HG03066 (cell line): Measurements from ENCODE around the gene PDIA2.
"Not testable (repeated sequence)": the region's sequence is repeated elsewhere in the genome, so short reads cannot be mapped to it uniquely, and the experiment has no call there.

Source experiments
- ATAC-seq: cut with Tn5 transposase; IDR thresholded peaks from one replicate; pipeline ENCODE4 v1.9.1; 2021; ENCODE audit warnings: low read depth; ENCODE audit not compliant: unreplicated experiment

The PDIA2 gene

DNA sequence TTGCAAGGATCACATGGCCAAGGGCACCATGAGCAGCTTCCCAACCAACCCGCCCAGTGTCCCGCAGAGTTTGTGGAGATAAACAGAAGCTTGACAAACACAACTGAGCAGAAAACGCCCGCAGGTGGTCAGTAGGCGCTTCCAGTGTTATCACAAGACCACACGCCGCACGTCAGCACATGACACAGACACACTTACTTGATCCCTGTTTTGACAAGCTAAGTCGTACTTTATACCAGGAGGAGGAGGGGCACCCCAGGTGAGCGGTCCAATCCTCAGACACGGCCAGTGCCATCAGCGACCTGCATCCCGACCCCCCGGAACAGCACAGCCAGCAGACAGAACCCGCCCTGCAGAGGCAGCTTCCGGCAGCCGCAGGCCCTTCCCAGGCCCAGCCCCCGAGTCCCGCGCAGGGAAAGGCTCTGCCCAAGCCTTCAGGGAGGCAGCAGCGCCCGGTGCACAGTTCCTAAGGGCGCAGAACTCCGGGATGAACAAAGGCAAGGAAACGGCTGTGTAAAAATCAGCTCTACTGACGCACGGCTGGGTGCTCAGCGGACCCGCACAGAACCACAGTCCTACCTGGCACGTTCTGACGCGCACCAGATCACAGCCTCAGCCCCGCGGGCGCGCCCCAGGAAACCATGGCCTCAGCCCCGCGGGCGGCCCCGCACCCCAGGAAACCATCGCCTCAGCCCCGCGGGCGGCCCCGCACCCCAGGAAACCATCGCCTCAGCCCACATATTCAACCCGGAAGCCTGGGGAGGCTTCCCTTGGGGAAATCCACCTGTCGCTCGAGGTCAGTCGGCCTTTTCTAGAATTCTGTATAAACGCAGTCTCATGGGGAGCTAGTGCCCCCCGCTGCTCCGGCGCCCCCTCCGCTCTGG, 41.7 kb downstream of the PDIA2 start:
- ATAC-seq, result no peak

DNA sequence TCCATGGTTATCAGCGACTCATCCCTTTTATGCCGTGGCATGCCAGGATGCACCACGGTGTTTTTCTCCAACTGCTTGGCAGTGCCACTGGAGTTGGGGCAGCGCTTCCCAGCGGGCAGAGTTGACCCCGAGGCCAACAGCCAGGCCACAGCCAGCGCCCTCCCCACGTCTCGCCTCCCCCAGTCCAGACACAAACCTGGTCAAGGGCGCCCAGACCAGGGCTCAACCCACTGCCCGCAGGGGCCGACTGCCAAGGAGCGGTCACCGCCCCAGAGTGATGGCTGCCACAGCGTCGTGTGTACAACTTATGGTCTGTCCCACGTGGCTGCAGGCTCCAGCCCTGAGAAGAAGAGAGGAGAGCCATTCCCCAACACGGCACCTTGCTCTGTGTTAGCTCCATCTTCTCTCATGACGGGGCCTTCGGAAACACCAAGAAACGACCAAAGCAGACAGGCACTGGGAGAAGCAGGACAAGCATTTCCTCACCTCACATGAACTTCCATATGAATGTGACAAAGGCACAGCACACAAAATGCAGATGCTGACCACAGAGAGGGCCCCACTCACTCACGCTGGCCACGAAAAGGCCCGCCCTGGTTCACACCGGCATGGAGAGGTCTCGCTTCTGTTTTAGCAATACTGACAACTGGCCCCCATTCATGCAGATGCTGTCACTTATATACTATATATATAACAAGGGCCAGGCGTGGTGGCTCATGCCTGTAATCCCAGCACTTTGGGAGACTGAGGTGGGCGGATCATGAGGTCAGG, 42.6 kb downstream of the PDIA2 start:
- ATAC-seq, result no peak

DNA sequence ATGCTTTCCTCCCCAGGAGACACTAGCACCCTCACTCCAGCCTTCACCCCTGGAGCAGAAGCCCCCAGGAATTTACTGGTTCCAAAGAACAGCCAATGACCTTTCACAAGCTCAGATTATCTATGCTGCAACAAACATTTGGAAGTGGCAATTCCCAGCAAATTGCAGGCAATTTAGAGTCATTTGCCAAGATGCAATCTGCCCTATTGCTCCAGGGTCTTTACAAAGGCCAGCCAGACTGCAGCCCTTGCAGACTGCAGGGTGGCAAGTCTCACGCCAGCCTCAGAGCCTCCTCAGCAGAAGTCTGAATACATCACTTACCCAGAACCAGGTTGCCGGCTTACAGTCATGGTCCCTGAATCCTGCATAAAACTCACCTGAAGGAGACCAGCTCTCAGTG, 47.8 kb downstream of the PDIA2 start:
- no peak for ATAC-seq

DNA sequence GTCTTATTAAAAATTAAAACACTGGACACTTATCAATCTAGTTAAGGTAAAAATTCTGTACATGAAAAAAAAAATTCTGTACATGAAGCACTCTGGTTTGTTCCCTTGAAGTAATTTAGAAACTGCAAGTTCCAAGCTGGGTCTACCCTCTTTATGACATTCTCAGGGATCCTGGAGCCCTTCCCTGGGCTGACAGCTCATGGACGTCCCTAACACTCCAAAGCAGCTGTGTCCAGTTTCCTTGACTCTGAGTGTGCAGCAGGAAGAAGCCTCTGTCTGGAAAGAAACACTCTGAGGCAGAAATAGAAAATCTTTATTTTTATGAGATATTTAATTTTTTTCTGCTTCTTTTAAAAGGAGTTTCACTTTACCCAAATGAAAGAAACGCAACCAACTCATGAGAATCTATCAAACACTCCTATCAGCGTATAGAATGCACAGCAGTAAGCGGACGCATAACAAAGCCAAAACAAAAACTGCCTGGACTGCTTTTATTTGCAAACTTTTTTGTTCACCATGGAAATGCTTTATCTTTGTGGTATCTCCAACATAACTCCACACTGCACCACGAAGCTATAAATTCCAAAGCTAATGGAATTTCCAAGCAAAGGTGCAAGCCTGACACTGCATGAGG, 48.3 kb downstream of the PDIA2 start:
- ATAC-seq, result not testable (repeated sequence)

DNA sequence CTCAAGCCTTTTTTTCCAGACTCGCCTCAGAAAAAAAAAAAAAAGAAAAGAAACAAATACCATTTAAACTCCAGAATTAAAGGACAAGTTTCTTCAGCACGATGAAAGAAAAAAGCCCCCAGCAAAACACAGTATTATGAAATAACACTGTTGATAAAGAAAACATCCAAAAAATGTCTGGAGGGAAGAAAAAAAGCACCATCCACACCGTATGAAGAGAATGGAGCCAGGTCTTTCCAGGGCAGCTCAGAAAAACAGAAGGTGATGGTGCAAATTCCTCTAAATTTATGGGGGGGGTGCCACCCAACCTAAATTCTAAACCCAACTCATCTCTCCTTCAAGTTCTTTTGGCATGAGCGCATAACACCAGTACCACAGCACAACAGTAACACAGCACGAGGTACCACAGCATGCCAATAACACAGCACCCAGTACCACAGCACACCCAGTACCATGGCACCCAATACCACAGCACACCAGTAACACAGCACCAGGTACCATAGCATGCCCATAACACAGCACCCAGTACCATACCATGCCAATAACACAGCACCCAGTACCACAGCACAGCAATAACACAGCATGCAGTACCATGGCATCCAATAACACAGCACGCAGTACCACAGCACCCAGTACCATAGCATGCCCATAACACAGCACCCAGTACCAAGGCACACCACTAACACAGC, 50.6 kb downstream of the PDIA2 start:
- ATAC-seq, result no peak

DNA sequence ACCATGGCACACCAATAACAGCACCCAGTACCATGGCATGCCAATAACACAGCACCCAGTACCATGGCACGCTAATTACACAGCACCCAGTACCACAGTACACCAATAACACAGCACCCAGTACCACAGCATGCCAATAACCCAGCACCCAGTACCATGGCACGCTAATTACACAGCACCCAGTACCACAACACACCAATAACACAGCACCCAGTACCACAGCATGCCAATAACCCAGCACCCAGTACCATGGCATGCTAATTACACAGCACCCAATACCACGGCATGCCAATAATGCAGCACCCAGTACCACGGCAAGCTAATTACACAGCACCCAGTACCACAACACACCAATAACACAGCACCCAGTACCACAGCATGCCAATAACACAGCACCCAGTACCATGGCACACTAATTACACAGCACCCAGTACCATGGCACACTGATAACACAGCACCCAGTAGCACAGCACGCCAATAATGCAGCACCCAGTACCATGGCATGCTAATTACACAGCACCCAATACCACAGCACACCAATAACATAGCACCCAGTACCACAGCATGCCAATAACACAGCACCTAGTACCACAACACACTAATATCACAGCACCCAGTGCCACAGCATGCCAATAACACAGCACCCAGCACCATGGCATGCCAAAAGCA, 51.3 kb downstream of the PDIA2 start:
- ATAC-seq, result not testable (repeated sequence)

DNA sequence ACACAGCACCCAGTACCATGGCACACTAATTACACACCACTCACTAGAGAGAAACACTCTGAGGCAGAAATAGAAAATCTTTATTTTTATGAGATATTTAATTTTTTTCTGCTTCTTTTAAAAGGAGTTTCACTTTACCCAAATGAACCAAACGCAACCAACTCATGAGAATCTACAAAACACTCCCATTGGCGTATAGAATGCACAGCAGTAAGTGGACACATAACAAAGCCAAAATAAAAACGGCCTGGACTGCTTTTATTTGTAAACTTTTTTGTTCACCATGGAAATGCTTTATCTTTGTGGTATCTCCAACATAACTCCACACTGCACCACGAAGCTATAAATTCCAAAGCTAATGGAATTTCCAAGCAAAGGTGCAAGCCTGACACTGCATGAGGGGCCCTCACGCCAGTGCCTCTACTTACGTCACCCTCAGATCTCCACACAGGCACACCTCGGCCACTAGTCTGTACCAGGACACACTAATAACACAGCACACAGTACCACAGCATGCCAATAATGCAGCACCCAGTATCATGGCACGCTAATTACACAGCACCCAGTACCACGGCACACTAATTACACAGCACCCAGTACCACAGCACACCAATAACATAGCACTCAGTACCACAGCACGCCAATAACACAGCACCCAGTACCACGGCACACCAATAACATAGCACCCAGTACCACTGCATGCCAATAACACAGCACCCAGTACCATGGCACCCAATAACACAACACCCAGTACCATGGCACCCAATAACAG, 52.1 kb downstream of the PDIA2 start:
- not testable (repeated sequence) for ATAC-seq

DNA sequence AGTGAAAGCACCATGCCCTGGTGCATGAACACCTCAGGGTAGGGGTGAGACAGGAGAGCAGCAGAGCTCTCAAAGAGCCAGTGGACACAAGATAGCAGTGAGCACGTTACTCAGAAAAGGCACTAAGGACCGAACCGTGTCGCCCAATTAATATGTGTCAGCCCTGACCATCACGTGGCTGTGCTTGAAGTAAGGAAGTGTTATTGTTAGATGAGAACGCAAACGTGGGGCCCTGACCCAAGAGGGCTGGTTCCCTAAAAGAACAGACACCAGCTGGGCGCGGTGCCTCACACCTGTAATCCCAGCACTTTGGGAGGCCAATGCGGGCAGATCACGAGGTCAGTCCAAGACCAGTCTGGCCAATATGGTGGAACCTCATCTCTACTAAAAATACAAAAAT, 53.3 kb downstream of the PDIA2 start:
- no peak for ATAC-seq
